Heart left ventricle (tissue), 13 donors: ENCODE results near the gene FXR1.

Source experiments
- POLR2A ChIP-seq, 2 donors: fragments of 450-650 bp; IDR thresholded peaks; one replicate each; pipeline ENCODE4 v1.6.1; 2017; ENCODE audit warnings: antibody characterized with exemption in 2 of 2, mild to moderate bottlenecking in 2 of 2, moderate library complexity in 2 of 2
- TF ChIP-seq, protein P1 (sequence below), 12 donors: fragments of 200-600 bp; sonication (generic) in 4 of 12; IDR thresholded peaks; one replicate each; pipeline versions ENCODE4 v1.5.0 to v1.8.0; 2018 to 2022; ENCODE audit warnings: antibody characterized with exemption in 12 of 12, mild to moderate bottlenecking in 5 of 12
- donor health status: ischemic (EF 13 %, LVEDD 7.1; RV severe dilation, severe dysfunction).
- donor health status: DM: no; HTN: yes; CAD: no.
- donor health status: DM: no; HTN: no; CAD: no.
- donor health status: ischemic (EF 25% LVEDD 6.9; RV normal size, moderate dysfunction).
- donor health status: ischemic (EF 25% LVEDD 5.7; RV mildly dilated, moderate dysfunction).
- donor health status: ischemic (EF 35%, LVEDD 5.7; RV mildly dilated, moderate dysfunction).
- donor health status: nonischemic (EF 11% LVEDD 7.7; RV severe dilation, severe dysfunction).
- donor health status: DM: yes; HTN: yes; CAD: no.
- donor health status: PGD.
- donor health status: ischemic (EF 29% LVEDD 5.4; RV normal size, mild dysfunction).
- donor health status: nonischemic (EF 23%, LVEDD 6.1; RV moderate dilation, normal function).

DNA sequence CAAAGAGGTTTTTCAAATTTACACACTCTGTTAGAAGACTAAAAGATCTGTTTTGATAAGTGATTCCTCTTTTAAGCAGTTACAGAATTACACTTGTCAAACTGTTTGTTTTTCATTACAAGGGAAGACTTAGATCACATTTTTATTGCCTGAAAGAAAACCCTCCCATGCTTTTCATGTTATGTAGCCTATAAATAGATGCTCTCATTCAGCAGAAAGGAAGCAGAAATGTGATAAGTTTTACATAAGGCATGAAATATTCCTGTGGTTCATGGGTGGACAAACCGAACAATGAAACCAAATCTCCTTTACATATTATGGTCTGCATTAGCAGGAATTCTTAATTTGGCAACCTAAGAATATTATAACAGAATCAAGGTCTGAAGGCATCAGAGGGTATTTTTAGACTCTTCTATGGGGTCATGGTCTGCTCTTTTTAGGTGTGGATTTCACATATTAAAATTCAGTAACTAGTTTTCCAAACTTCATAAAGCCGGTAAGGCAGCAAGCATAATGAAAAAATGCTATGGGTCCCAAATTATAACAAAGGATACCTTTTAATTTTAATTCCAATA, 37.3 kb upstream of the FXR1 start:
- TF ChIP-seq, protein P1, sequence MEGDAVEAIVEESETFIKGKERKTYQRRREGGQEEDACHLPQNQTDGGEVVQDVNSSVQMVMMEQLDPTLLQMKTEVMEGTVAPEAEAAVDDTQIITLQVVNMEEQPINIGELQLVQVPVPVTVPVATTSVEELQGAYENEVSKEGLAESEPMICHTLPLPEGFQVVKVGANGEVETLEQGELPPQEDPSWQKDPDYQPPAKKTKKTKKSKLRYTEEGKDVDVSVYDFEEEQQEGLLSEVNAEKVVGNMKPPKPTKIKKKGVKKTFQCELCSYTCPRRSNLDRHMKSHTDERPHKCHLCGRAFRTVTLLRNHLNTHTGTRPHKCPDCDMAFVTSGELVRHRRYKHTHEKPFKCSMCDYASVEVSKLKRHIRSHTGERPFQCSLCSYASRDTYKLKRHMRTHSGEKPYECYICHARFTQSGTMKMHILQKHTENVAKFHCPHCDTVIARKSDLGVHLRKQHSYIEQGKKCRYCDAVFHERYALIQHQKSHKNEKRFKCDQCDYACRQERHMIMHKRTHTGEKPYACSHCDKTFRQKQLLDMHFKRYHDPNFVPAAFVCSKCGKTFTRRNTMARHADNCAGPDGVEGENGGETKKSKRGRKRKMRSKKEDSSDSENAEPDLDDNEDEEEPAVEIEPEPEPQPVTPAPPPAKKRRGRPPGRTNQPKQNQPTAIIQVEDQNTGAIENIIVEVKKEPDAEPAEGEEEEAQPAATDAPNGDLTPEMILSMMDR (IDR thresholded peaks at IDR 0.05) = no peak
- no peak for TF ChIP-seq POLR2A (IDR thresholded peaks at IDR 0.05)
